ENCODE data around the gene MARCHF11.

Gene MARCHF11

DNA sequence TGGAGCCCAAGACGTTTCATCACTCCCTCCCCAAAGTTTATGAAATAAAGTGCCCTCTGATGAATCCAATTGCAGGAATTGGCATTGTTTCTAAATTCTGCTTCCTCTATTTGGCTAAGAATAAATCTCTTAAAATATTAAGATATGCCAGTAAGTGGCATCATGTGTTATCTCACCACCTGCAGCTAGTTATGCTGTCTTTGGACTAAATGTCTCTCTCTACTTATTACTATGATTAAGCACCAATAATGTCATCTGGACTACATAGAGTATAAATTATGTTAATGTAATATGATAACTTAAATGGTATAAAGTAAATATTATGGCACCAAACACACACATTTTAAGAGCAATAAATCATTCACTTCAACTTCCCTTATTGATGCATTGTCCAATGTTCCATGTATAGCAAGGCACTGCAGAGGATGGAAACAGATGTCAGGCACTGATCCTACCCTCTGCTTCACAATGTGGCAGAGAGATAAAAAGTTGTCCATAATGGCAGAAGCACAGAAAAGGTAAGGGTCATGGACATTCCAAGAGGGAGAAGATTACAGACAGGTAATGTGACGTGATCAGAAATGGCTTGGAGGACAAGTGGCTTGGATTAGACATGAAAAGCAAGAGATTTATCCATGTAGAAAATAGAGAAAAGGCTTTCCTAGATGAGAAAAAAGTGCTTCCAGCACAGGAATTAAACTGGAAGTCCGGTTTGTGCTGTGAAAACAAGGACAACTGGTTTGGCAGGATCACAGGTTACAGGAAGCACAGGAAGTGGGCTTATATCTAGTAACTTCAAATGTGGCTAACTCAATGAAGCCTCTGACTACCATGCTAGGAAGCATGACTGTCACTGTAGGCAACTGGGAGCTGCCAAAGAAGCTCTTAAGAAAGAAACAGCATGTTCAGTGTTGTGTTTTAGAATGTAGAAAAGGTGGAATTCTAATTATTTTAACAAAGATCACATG is 26.7 kb downstream of the MARCHF11 start:
- TF ChIP-seq Cebpa-rat (IDR thresholded peaks at IDR 0.05), result no peak
- no peak overlapping the region for H3K27ac ChIP-seq
- H3K36me3 ChIP-seq, result no peaks in the 10 kb centered on the region
- H3K27me3 ChIP-seq, result no peaks in the 10 kb centered on the region
- H3K4me3 ChIP-seq, result no peak overlapping the region
- no peak overlapping the region for H3K4me2 ChIP-seq
- H3K4me1 ChIP-seq, result no peaks in the 10 kb centered on the region
- peaks cover 6% of the 10 kb centered on the region for H3K9me3 ChIP-seq
- H3K9ac ChIP-seq, result no peak overlapping the region
- no peaks in the 10 kb centered on the region for H4K20me1 ChIP-seq

DNA sequence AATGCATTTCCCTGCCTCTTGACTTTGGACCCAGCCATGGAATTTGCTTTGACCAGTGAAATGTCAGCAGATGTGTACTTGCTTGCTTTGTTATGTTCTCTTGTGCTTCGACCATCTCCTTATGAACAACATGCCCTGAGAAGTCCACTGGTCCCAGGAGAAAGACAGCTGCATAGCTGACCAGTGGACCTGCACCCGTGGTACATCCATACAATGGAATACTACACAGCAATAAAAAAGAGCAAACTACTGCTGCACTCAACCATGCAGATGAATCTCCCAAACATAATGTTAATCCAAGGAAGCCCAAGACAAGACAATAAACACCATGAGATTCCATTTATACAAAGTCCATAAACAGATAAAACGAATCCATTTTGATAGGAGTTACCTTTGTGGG is 30.0 kb downstream of the MARCHF11 start:
- H3K9ac ChIP-seq, result no peak overlapping the region
- TF ChIP-seq Cebpa-rat (IDR thresholded peaks at IDR 0.05), result no peak
- no peaks in the 10 kb centered on the region for H3K36me3 ChIP-seq

DNA sequence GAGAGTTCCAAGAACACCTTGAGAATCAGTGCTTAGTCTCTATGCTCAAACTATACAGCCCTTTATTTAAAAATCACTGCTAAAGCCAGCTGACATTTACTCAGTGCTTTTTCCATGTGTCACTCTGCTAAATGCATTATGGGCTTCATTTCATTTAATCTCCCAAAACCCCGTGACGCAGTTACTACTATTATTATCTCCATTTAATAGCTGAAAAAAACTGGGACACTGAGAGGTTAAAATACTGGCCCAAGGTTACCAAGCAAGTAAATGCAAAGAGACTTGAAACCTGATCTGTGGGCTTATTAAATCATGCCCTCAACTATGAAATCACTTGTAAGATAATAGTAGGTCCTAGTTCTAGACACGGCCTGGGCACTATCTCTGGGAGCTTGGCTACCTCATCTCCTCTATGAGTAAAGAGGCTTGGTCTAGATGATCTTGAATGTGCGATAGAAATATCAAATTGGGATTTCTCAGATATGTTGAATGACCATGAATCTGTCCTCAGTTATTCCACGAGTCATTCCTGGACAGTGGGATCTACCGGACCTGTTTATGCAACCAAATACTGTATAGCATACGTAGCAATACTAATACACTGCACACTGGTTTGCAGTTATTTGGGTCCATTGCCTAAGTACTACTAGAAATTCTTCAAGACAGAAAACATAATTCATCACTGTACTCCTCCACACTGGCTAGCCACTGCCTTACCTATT is 32.3 kb downstream of the MARCHF11 start:
- H3K4me2 ChIP-seq, result no peak overlapping the region
- H3K4me1 ChIP-seq, result no peaks in the 10 kb centered on the region
- no peaks in the 10 kb centered on the region for H3K36me3 ChIP-seq
- H3K9ac ChIP-seq, result no peak overlapping the region
- no peaks in the 10 kb centered on the region for H4K20me1 ChIP-seq
- no peak overlapping the region for H3K27ac ChIP-seq
- no peak for TF ChIP-seq Cebpa-rat (IDR thresholded peaks at IDR 0.05)
- peaks cover 6% of the 10 kb centered on the region for H3K9me3 ChIP-seq
- no peak overlapping the region for H3K4me3 ChIP-seq
- no peaks in the 10 kb centered on the region for H3K27me3 ChIP-seq

More for the DNA sequence above, 30.0 kb downstream of the MARCHF11 start:
- H3K9me3 ChIP-seq, result peaks cover 6% of the 10 kb centered on the region
- H3K4me2 ChIP-seq, result no peak overlapping the region
- no peak overlapping the region for H3K4me3 ChIP-seq
- H3K4me1 ChIP-seq, result no peaks in the 10 kb centered on the region
- H3K27ac ChIP-seq, result no peak overlapping the region
- H3K27me3 ChIP-seq, result no peaks in the 10 kb centered on the region
- H4K20me1 ChIP-seq, result no peaks in the 10 kb centered on the region

DNA sequence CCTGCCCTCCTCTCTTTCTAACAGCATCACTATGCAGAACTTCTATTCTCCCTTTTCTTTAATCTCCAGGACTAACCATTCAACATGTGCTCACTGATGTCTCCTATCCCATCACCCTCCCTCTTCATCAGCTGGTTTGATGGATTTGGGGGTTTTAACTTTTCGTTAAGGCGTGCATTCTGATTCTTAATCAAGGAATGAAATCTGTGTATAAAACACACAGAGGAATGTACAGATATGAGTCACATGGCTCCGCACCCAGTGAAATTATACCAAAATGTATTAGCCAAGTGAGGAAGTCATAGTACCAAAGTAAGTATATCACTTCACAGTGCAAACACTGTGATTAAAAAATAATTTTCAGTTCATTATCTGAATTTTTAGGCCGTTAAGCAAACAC is 35.2 kb downstream of the MARCHF11 start:
- H3K36me3 ChIP-seq, result no peaks in the 10 kb centered on the region
- no peaks in the 10 kb centered on the region for H3K4me1 ChIP-seq
- H3K9me3 ChIP-seq, result peaks cover 2% of the 10 kb centered on the region
- no peak overlapping the region for H3K27ac ChIP-seq
- no peak overlapping the region for H3K9ac ChIP-seq
- H3K4me3 ChIP-seq, result no peak overlapping the region
- no peak for TF ChIP-seq Cebpa-rat (IDR thresholded peaks at IDR 0.05)
- H3K4me2 ChIP-seq, result no peak overlapping the region
- H4K20me1 ChIP-seq, result no peaks in the 10 kb centered on the region
- no peaks in the 10 kb centered on the region for H3K27me3 ChIP-seq

DNA sequence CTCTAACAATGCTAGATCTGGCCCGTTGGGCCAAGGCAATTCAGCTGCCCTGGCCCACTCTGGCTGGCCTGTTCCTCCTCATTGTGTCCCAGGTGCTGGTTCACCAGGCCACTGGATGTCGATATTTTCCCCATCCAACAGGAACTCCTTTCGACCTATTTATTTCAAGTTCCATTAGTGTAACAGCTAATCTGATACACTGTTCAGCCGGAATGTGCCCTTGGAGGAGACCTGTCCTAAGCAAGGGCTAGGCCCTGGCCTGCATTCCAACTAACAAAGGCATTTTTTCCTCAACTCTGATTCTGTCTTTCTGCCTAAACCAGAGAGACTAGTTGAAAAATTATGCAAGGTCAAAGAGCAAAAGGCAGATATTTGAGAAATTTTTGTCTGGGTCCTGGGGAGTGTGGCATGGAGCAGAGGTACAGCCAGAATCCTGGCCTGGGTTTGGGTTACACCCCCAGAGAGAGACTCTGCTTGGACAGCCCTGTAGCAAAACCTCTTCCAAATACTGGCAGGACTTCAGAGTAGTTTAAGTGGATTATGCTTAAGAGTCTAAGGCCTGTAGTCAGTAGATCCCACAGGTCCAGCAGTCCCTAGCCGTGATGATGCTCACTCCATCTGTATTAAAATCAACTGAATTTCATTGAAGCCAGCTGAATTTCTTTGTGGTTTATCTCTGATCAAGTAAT is 36.1 kb downstream of the MARCHF11 start:
- TF ChIP-seq Cebpa-rat (IDR thresholded peaks at IDR 0.05), result no peak
- no peak overlapping the region for H3K27ac ChIP-seq
- H3K4me2 ChIP-seq, result no peak overlapping the region
- H3K4me3 ChIP-seq, result no peak overlapping the region
- peaks cover 8% of the 10 kb centered on the region for H3K9me3 ChIP-seq
- no peaks in the 10 kb centered on the region for H4K20me1 ChIP-seq
- H3K27me3 ChIP-seq, result no peaks in the 10 kb centered on the region
- H3K36me3 ChIP-seq, result no peaks in the 10 kb centered on the region
- H3K9ac ChIP-seq, result no peak overlapping the region
- no peaks in the 10 kb centered on the region for H3K4me1 ChIP-seq

DNA sequence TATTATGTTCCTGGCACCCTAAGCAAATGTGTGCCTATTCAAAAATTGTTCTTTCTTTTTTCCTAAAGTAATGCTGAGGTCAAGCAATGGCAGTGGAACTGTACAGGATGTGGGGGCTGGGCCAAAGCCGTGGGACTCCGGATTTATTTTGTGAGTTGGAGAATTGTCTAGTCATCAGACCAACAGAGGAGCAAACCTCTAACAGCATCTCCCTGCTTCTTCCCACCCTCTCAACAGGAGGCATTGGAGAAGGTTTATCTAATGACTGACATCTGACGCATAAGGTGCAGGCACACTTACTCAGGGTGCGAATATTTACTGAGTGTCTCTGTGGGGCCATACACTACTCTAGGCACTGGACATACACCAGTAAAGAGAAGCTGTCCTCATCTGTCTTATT is 38.6 kb downstream of the MARCHF11 start:
- no peaks in the 10 kb centered on the region for H3K27me3 ChIP-seq

DNA sequence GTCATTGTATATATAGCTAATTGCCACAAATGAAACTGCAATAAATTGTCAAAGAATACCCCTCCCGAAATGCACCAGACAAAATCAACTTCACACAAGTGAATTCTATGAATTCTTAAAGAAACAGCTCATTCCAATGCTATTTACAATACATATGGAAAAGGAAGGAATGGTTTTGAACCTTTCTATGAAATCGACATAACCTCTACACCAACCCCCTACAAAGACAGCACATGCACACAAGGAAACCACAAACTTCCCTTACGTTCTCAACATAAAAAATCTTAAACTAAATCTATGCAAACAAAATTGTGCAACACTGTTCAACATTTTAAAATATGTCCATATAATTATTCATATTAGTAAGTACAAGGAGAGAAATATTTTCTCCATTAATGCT is 39.2 kb downstream of the MARCHF11 start:
- Histone ChIP-seq H3K9me3 (peaks cover 24% of the 10 kb centered on the region), H3K27me3 (no peaks in the 10 kb centered on the region), H3K27ac (no peak overlapping the region), H4K20me1 (no peaks in the 10 kb centered on the region), H3K4me3 (no peak overlapping the region), H3K4me2 (no peak overlapping the region), H3K9ac (no peak overlapping the region), H3K36me3 (no peaks in the 10 kb centered on the region), H3K4me1 (no peaks in the 10 kb centered on the region)
- TF ChIP-seq Cebpa-rat (IDR thresholded peaks at IDR 0.05), result no peak

More for the DNA sequence above, 38.6 kb downstream of the MARCHF11 start:
- Histone ChIP-seq H3K4me1 (no peaks in the 10 kb centered on the region), H4K20me1 (no peaks in the 10 kb centered on the region), H3K4me2 (no peak overlapping the region), H3K36me3 (no peaks in the 10 kb centered on the region), H3K9ac (no peak overlapping the region), H3K27ac (no peak overlapping the region), H3K4me3 (no peak overlapping the region), H3K9me3 (peaks cover 24% of the 10 kb centered on the region)
- no peak for TF ChIP-seq Cebpa-rat (IDR thresholded peaks at IDR 0.05)

DNA sequence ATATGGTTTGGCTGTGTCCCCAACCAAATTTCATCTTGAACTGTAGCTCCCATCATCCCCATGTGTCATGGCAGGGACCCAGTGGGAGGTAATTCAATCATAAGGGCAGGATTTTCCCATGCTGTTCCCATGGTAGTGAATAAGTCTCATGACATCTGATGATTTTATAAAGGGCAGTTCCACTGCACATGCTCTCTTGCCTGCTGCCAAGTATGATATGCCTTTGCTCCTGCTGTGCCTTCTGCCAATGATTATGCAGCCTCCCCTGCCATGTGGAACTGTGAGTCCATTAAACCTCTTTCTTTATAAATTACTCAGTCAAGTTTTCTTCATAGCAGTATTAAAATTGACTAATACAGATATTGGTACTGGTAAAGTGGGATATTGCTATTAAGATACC is 42.4 kb downstream of the MARCHF11 start:
- H3K4me1 ChIP-seq, result no peaks in the 10 kb centered on the region
- TF ChIP-seq Cebpa-rat (IDR thresholded peaks at IDR 0.05), result no peak
- H3K4me3 ChIP-seq, result no peak overlapping the region
- peaks cover 24% of the 10 kb centered on the region for H3K9me3 ChIP-seq
- no peak overlapping the region for H3K9ac ChIP-seq
- no peak overlapping the region for H3K27ac ChIP-seq
- H3K4me2 ChIP-seq, result no peak overlapping the region
- H4K20me1 ChIP-seq, result no peaks in the 10 kb centered on the region
- H3K27me3 ChIP-seq, result no peaks in the 10 kb centered on the region
- H3K36me3 ChIP-seq, result no peaks in the 10 kb centered on the region

DNA sequence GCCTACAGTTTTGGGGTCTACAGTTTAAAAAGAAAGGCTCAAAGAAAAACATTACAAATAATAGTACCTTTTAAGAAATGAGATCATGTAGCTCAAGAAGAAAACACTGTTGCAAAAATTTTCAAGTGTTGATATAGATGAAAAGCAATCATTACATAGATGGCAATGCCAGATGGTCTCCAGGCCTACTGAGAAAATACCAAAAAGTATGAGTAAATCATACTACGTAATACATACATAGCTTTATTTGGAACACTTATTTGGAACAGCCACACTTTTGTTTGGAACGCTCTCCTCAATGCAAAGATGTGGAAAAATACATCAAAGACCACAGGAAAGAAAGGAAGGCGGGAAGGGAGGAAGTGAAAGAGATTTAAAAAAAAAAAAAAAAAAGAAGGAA is 44.1 kb downstream of the MARCHF11 start:
- H4K20me1 ChIP-seq, result no peaks in the 10 kb centered on the region
- no peak overlapping the region for H3K4me2 ChIP-seq
- H3K27ac ChIP-seq, result no peak overlapping the region
- H3K36me3 ChIP-seq, result no peaks in the 10 kb centered on the region
- H3K4me1 ChIP-seq, result no peaks in the 10 kb centered on the region
- H3K4me3 ChIP-seq, result no peak overlapping the region
- no peak overlapping the region for H3K9ac ChIP-seq
- no peak for TF ChIP-seq Cebpa-rat (IDR thresholded peaks at IDR 0.05)
- H3K27me3 ChIP-seq, result no peaks in the 10 kb centered on the region
- H3K9me3 ChIP-seq, result peaks cover 24% of the 10 kb centered on the region

Measured in BLaER1 (cell line).